ENCODE measurements around the gene BRINP2. TPM values are rescaled to one million over a fixed set of nuclear protein-coding genes. Genes with fewer than 3 reads are reported as not detected.

BRINP2 gene
- total and polyA plus RNA-seq, 2 of the 4 experiments (the other 2 are of a cell fraction) = not detected

DNA sequence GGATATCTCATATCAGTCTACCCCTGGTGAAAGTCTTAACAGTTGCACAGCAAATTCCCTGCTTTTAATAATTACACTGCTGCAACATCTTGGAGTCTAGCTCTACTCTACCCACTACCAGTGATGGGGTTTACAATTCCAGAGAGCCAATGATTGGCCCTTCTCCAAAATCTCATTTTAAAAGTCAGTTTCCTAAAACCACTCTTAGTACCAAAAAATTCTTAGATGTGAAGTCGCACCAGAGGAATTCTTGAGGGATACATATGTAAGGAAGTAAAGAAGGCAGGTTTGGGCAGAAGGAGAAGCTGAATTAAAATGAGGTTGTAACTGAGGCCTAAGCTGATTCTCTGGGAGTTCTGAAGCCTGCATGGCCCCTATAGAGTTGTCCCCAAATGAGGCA is 129.7 kb downstream of the BRINP2 start:
- no peaks in the 10 kb centered on the region for H4K20me1 ChIP-seq (ENCODE audit: insufficient read depth, low read length)

More for the DNA sequence above, 129.7 kb downstream of the BRINP2 start:
- POLR2A ChIA-PET (ENCODE audit: unreplicated experiment) = no interaction called here
- Histone ChIP-seq H2BK5ac (ENCODE audit: low read depth, low read length, poor library complexity, severe bottlenecking) (no peak overlapping the region), H3K4me1 (ENCODE audit: control insufficient read depth, insufficient read depth, low read length) (no peaks in the 10 kb centered on the region), H3K27ac (ENCODE audit: insufficient read depth, low read length) (no peak overlapping the region), H4K8ac (ENCODE audit: low read depth in 2 of 2, low read length in 2 of 2) (no peak overlapping the region), H2AFZ (replicated peaks; ENCODE audit: low read length, poor library complexity) (no peak overlapping the region), H3K4ac (ENCODE audit: low read depth, low read length) (no peak overlapping the region), H3K56ac (ENCODE audit: extremely low read depth, insufficient read depth, low read length) (no peak overlapping the region), H3K9ac (ENCODE audit: low read depth, low read length) (no peak overlapping the region), H2BK120ac (ENCODE audit: low read depth, low read length) (no peak overlapping the region), H2BK15ac (ENCODE audit: low read depth, low read length) (no peak overlapping the region), H3K4me3 (ENCODE audit: insufficient read depth, low read depth, low read length) (no peak overlapping the region), H4K91ac (ENCODE audit: insufficient read depth, low read depth, low read length) (no peak overlapping the region), H3K27me3 (ENCODE audit: control insufficient read depth, insufficient read depth, low read length) (no peaks in the 10 kb centered on the region; the same call in 1 of the 2 replicates), H3K23ac (ENCODE audit: low read depth, low read length) (no peak overlapping the region), H2BK20ac (ENCODE audit: low read depth, low read length) (no peak overlapping the region), H3K9me3 (ENCODE audit: control insufficient read depth, insufficient read depth, low read length) (no peaks in the 10 kb centered on the region), H2AK5ac (ENCODE audit: low read depth, low read length) (no peak overlapping the region), H3K14ac (replicated peaks; ENCODE audit: low read depth, low read length) (no peak overlapping the region), H3K36me3 (ENCODE audit: control insufficient read depth, insufficient read depth, low read length) (no peaks in the 10 kb centered on the region), H2AK9ac (replicated peaks; ENCODE audit: low read depth, low read length, poor library complexity) (no peak overlapping the region), H3K4me2 (ENCODE audit: low read depth, low read length) (no peak overlapping the region), H3K18ac (ENCODE audit: low read depth, low read length) (no peak overlapping the region), H4K5ac (ENCODE audit: low read depth, low read length) (no peak overlapping the region), H3K9me1 (ENCODE audit: insufficient read depth, low read length) (no peaks in the 10 kb centered on the region), H3K79me1 (ENCODE audit: low read depth in 1 of 2, low read length in 2 of 2) (no peaks in the 10 kb centered on the region)
- in situ Hi-C loops (cut with MboI; ENCODE audit: low sequenced_read_pairs) = no loop called here
- dilution Hi-C loops (cut with HindIII; ENCODE audit: low sequenced_read_pairs, unreplicated experiment) = no loop called here
- ATAC-seq (ENCODE audit: low read depth) (no peak), DNase-seq (no peak)
- no CpG with 5 or more reads among the region's 1 CpG for WGBS, 2 experiments (ENCODE audit: extremely low coverage in 2 of 2, insufficient read length in 1 of 2)
- CTCF ChIA-PET = no interaction called here
- intact Hi-C loops (cut with micrococcal nuclease) = no loop called here
- no TSS peak for BruUV-seq (replicated peaks)
- TF ChIP-seq RFX5 (IDR thresholded peaks at IDR 0.05; ENCODE audit: low read depth, low read length) (no peak), CEBPB (IDR thresholded peaks at IDR 0.05; ENCODE audit: low read depth, low read length) (no peak), MAFK (IDR thresholded peaks at IDR 0.05; ENCODE audit: low read depth, low read length) (no peak), CHD1 (IDR thresholded peaks at IDR 0.05; ENCODE audit: low read depth, low read length) (no peak), NFE2L2 (IDR thresholded peaks at IDR 0.05; ENCODE audit: low read depth, low read length) (no peak), MAZ (IDR thresholded peaks at IDR 0.05; ENCODE audit: borderline replicate concordance, low read depth, low read length) (no peak), RCOR1 (IDR thresholded peaks at IDR 0.05; ENCODE audit: insufficient replicate concordance, low read length) (no peak), FOS (IDR thresholded peaks at IDR 0.05; ENCODE audit: low read depth, low read length) (no peak), BHLHE40 (IDR thresholded peaks at IDR 0.05; ENCODE audit: low read depth, low read length) (no peak)
- TF ChIP-seq, protein P1, sequence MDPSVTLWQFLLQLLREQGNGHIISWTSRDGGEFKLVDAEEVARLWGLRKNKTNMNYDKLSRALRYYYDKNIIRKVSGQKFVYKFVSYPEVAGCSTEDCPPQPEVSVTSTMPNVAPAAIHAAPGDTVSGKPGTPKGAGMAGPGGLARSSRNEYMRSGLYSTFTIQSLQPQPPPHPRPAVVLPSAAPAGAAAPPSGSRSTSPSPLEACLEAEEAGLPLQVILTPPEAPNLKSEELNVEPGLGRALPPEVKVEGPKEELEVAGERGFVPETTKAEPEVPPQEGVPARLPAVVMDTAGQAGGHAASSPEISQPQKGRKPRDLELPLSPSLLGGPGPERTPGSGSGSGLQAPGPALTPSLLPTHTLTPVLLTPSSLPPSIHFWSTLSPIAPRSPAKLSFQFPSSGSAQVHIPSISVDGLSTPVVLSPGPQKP (IDR thresholded peaks at IDR 0.05; ENCODE audit: borderline replicate concordance, low read depth, low read length) = no peak
- TF ChIP-seq, protein P2, sequence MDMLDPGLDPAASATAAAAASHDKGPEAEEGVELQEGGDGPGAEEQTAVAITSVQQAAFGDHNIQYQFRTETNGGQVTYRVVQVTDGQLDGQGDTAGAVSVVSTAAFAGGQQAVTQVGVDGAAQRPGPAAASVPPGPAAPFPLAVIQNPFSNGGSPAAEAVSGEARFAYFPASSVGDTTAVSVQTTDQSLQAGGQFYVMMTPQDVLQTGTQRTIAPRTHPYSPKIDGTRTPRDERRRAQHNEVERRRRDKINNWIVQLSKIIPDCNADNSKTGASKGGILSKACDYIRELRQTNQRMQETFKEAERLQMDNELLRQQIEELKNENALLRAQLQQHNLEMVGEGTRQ (IDR thresholded peaks at IDR 0.05; ENCODE audit: low read depth, low read length) = no peak
- TF ChIP-seq, protein P3, sequence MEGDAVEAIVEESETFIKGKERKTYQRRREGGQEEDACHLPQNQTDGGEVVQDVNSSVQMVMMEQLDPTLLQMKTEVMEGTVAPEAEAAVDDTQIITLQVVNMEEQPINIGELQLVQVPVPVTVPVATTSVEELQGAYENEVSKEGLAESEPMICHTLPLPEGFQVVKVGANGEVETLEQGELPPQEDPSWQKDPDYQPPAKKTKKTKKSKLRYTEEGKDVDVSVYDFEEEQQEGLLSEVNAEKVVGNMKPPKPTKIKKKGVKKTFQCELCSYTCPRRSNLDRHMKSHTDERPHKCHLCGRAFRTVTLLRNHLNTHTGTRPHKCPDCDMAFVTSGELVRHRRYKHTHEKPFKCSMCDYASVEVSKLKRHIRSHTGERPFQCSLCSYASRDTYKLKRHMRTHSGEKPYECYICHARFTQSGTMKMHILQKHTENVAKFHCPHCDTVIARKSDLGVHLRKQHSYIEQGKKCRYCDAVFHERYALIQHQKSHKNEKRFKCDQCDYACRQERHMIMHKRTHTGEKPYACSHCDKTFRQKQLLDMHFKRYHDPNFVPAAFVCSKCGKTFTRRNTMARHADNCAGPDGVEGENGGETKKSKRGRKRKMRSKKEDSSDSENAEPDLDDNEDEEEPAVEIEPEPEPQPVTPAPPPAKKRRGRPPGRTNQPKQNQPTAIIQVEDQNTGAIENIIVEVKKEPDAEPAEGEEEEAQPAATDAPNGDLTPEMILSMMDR (conservative IDR thresholded peaks at IDR 0.05; ENCODE audit: low read depth, low read length) = no peak

All from IMR-90 (cell line).